Measurements from ENCODE around the gene PRRG4. TPM values are rescaled to one million over a fixed set of nuclear protein-coding genes. Genes with fewer than 3 reads are reported as not detected.
"Not testable (repeated sequence)": the region's sequence is repeated elsewhere in the genome, so short reads cannot be mapped to it uniquely, and the experiment has no call there.

PRRG4 gene
- total and polyA plus RNA-seq, 2 donors (not counting 3 experiments of a cell fraction or from before 2014, with no cell fraction given), result 0.09 TPM; not detected in 1

GRCh38 chr11:32821917-32822560 is 7.7 kb upstream of the PRRG4 start:
- Histone ChIP-seq H3K4me1 (ENCODE audit: control insufficient read depth, extremely low read depth, insufficient read depth, low read length) (no peaks in the 10 kb centered on the region), H3K27me3 (ENCODE audit: control insufficient read depth in 2 of 2, insufficient read depth in 2 of 2, low read length in 2 of 2) (peaks cover 1 to 7% of the 10 kb centered on the region in 2 experiments), H3K36me3 (ENCODE audit: control insufficient read depth in 2 of 2, extremely low read depth in 1 of 2, insufficient read depth in 2 of 2, low read length in 2 of 2) (no peaks in the 10 kb centered on the region), H3K4me2 (ENCODE audit: insufficient read depth, low read length) (no peak overlapping the region), H4K20me1 (replicated peaks; ENCODE audit: control insufficient read depth, extremely low read depth, insufficient read depth, low read length) (no peaks in the 10 kb centered on the region), H3K9me1 (replicated peaks; ENCODE audit: control insufficient read depth, extremely low read depth, insufficient read depth, low read length) (no peaks in the 10 kb centered on the region), H3K9ac (replicated peaks; ENCODE audit: extremely low read depth, insufficient read depth, low read length) (no peak overlapping the region), H3K79me2 (ENCODE audit: control insufficient read depth, insufficient read depth, low read length) (no peaks in the 10 kb centered on the region), H3K27ac (ENCODE audit: insufficient read depth, low read depth, low read length) (no peak overlapping the region), H2AFZ (ENCODE audit: low read depth, low read length) (no peak overlapping the region), H3K4me3 (replicated peaks in 1 of 3; ENCODE audit: insufficient read depth in 1 of 3, low read depth in 1 of 3, low read length in 3 of 3) (no peak overlapping the region), H3K9me3 (replicated peaks; ENCODE audit: control insufficient read depth, insufficient read depth, low read length) (no peaks in the 10 kb centered on the region)
- intact Hi-C loops (cut with micrococcal nuclease) (no loop called here), dilution Hi-C loops (cut with MboI; ENCODE audit: extremely low pct_ligation_motif_present, low sequenced_read_pairs) (no loop called here)
- no peak for FAIRE-seq
- DNase-seq (ENCODE audit: low read depth, low spot score), result no peak
- TF ChIP-seq MYC (IDR thresholded peaks at IDR 0.05; ENCODE audit: low read depth, low read length) (no peak), JUN (IDR thresholded peaks at IDR 0.05; ENCODE audit: borderline replicate concordance, insufficient read depth, insufficient read length, low read depth) (no peak), FOS (IDR thresholded peaks at IDR 0.05; ENCODE audit: borderline replicate concordance, insufficient read depth, low read length) (no peak), CTCF (IDR thresholded peaks at IDR 0.05; ENCODE audit: extremely low read depth in 1 of 2, insufficient read depth in 1 of 2, low read depth in 1 of 2, low read length in 2 of 2) (no peak), GATA2 (IDR thresholded peaks at IDR 0.05; ENCODE audit: insufficient read depth, insufficient read length, low read depth, low read length) (no peak), EZH2 (IDR thresholded peaks at IDR 0.05; ENCODE audit: borderline replicate concordance, low read depth, low read length, severe bottlenecking) (no peak), POLR2AphosphoS5 (IDR thresholded peaks at IDR 0.05; ENCODE audit: insufficient read depth, low read depth, low read length) (no peak), MAX (IDR thresholded peaks at IDR 0.05; ENCODE audit: insufficient read depth, insufficient read length) (no peak), POLR2A (IDR thresholded peaks at IDR 0.05; ENCODE audit: low read depth, low read length) (no peak)
- ChIA-PET CTCF (interaction anchor here (0.8 kb wide), 1 partner anchor 12 kb away, joined by 3 read pairs; no protein-coding TSS in a partner anchor), POLR2A (no interaction called here)
- no TSS peak for BruUV-seq (replicated peaks)

- FAIRE-seq; H3K9ac ChIP-seq (replicated peaks; ENCODE audit: extremely low read depth, insufficient read depth, low read length); H3K4me1 ChIP-seq (ENCODE audit: control insufficient read depth, extremely low read depth, insufficient read depth, low read length); H3K36me3 ChIP-seq (ENCODE audit: control insufficient read depth in 2 of 2, extremely low read depth in 1 of 2, insufficient read depth in 2 of 2, low read length in 2 of 2); BruUV-seq (replicated peaks); POLR2A ChIA-PET; H4K20me1 ChIP-seq (replicated peaks; ENCODE audit: control insufficient read depth, extremely low read depth, insufficient read depth, low read length); H3K79me2 ChIP-seq (ENCODE audit: control insufficient read depth, insufficient read depth, low read length); CTCF ChIA-PET; H3K4me2 ChIP-seq (ENCODE audit: insufficient read depth, low read length); H2AFZ ChIP-seq (ENCODE audit: low read depth, low read length); dilution Hi-C loops (cut with MboI; ENCODE audit: extremely low pct_ligation_motif_present, low sequenced_read_pairs); H3K9me3 ChIP-seq (replicated peaks; ENCODE audit: control insufficient read depth, insufficient read depth, low read length); intact Hi-C loops (cut with micrococcal nuclease); H3K9me1 ChIP-seq (replicated peaks; ENCODE audit: control insufficient read depth, extremely low read depth, insufficient read depth, low read length); DNase-seq (ENCODE audit: low read depth, low spot score); H3K27ac ChIP-seq (ENCODE audit: insufficient read depth, low read depth, low read length); H3K4me3 ChIP-seq (replicated peaks in 1 of 3; ENCODE audit: insufficient read depth in 1 of 3, low read depth in 1 of 3, low read length in 3 of 3); H3K27me3 ChIP-seq (ENCODE audit: control insufficient read depth in 2 of 2, insufficient read depth in 2 of 2, low read length in 2 of 2): not testable (repeated sequence)
These were observed 6.1 kb upstream of the PRRG4 start for GRCh38 chr11:32823617-32824016.
